Measurements from ENCODE around the gene BABAM2.

GRCh38 chr2:27857417-27858172 is 32.9 kb upstream of the BABAM2 start:
- no peak for TF ChIP-seq CTCF (conservative IDR thresholded peaks at IDR 0.05; ENCODE audit: low read depth in 2 of 2)
- no peak for TF ChIP-seq POLR2AphosphoS5 (IDR thresholded peaks at IDR 0.05; ENCODE audit: low read depth)
- no peak for TF ChIP-seq EZH2phosphoT487 (IDR thresholded peaks at IDR 0.05; ENCODE audit: unreplicated experiment)
- TF ChIP-seq JUNB (IDR thresholded peaks at IDR 0.05; ENCODE audit: unreplicated experiment), result no peak
- TF ChIP-seq CREB1 (CRISPR knock-in tag; IDR thresholded peaks at IDR 0.05; ENCODE audit: low read depth), result no peak
